Memory B cell (primary cell): ENCODE results near the gene TNIK.
"Not testable (repeated sequence)": the region's sequence is repeated elsewhere in the genome, so short reads cannot be mapped to it uniquely, and the experiment has no call there.

Source experiments
- ATAC-seq: fragments of 150-1000 bp; cut with Tn5 transposase; 2 replicates; pipeline ENCODE4 v1.10.0; 2021; ENCODE audit warnings: low read depth, mild to moderate bottlenecking, moderate library complexity
- DNase-seq, 2 donors: peaks; one replicate each; pipeline ENCODE4 v3.0.0; 2022; ENCODE audit warnings: low spot score in 2 of 2
- H3K27ac Mint-ChIP-seq: one replicate; pipeline ENCODE4 v1.8.0; 2022; ENCODE audit warnings: mild to moderate bottlenecking, moderate library complexity, mixed read lengths
- H3K27me3 Mint-ChIP-seq: one replicate; pipeline ENCODE4 v1.8.0; 2022; ENCODE audit warnings: mixed read lengths
- H3K36me3 Mint-ChIP-seq: one replicate; pipeline ENCODE4 v1.8.0; 2022; ENCODE audit warnings: mild to moderate bottlenecking, mixed read lengths
- H3K4me1 Mint-ChIP-seq: one replicate; pipeline ENCODE4 v1.8.0; 2022; ENCODE audit warnings: mixed read lengths
- H3K4me3 Mint-ChIP-seq: one replicate; pipeline ENCODE4 v1.8.0; 2022; ENCODE audit warnings: mild to moderate bottlenecking, moderate library complexity, mixed read lengths
- H3K9me3 Mint-ChIP-seq: one replicate; pipeline ENCODE4 v1.8.0; 2022; ENCODE audit warnings: mixed read lengths

The TNIK gene

GRCh38 chr3:171374661-171375285 lies 85.4 kb downstream of the TNIK start:
- Mint-ChIP-seq H3K27me3 (no peaks in the 10 kb centered on the region), H3K4me1 (no peaks in the 10 kb centered on the region), H3K36me3 (no peaks in the 10 kb centered on the region), H3K9me3 (no peaks in the 10 kb centered on the region), H3K4me3 (no peak overlapping the region), H3K27ac (no peak overlapping the region)
- ATAC-seq = no peak
- no peak for DNase-seq

GRCh38 chr3:171374260-171374659 lies 85.9 kb downstream of the TNIK start:
- no peak for ATAC-seq
- H3K27ac Mint-ChIP-seq = no peak overlapping the region
- no peaks in the 10 kb centered on the region for H3K36me3 Mint-ChIP-seq
- H3K4me1 Mint-ChIP-seq = no peaks in the 10 kb centered on the region
- no peak for DNase-seq
- H3K27me3 Mint-ChIP-seq = no peaks in the 10 kb centered on the region
- no peak overlapping the region for H3K4me3 Mint-ChIP-seq
- H3K9me3 Mint-ChIP-seq = no peaks in the 10 kb centered on the region

DNA sequence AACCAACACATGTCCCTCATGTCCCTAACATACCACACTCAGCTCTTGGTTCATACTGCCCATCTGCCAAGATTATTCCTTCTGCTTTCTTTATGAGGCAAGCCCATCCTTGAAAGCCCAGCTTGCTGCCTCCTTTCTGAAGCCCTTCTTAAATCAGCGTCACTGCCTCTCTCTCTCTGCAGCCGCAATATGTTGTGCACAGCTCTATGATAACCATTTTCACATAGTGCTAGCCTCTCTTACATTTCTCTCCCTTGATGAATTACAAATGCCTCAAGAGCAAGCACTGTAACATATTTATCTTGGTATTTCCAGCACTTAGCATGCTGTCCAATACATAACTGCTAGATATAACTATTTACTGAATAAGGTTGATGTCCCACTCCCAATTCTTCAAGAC lies 86.5 kb downstream of the TNIK start:
- Mint-ChIP-seq H3K4me3 (no peak overlapping the region), H3K27ac (no peak overlapping the region), H3K9me3 (no peaks in the 10 kb centered on the region), H3K27me3 (no peaks in the 10 kb centered on the region), H3K4me1 (no peaks in the 10 kb centered on the region), H3K36me3 (no peaks in the 10 kb centered on the region)
- DNase-seq (no peak), ATAC-seq (no peak)

- Mint-ChIP-seq H3K27ac (no peak overlapping the region), H3K9me3 (no peaks in the 10 kb centered on the region), H3K27me3 (no peaks in the 10 kb centered on the region), H3K4me1 (no peaks in the 10 kb centered on the region), H3K4me3 (no peak overlapping the region), H3K36me3 (no peaks in the 10 kb centered on the region)
- DNase-seq (no peak), ATAC-seq (no peak)
Measured at GRCh38 chr3:171372694-171373093, 87.5 kb downstream of the TNIK start.

GRCh38 chr3:171371354-171371753 lies 88.9 kb downstream of the TNIK start:
- H3K4me1 Mint-ChIP-seq = no peaks in the 10 kb centered on the region
- H3K4me3 Mint-ChIP-seq = no peak overlapping the region
- H3K9me3 Mint-ChIP-seq = no peaks in the 10 kb centered on the region
- ATAC-seq = no peak
- no peaks in the 10 kb centered on the region for H3K27me3 Mint-ChIP-seq
- no peak for DNase-seq
- H3K27ac Mint-ChIP-seq = no peak overlapping the region
- no peaks in the 10 kb centered on the region for H3K36me3 Mint-ChIP-seq

DNA sequence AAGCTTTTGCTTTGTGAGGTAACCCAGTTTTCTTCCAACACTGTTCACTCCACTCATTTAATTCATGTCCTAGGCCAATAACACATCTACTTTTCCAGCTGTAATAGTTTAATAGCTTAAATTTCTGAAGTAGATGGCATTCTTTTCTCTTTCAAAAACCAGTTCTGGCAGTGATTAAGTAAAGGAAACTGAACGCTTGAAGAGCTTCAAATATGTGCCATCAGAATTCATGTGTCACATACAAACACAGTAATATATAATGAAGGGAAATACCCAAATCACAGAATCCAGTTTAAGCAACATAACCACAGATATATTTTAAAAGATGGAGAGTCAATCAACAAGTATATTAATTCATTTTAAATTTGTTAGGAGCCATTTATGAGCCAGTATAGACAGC lies 91.0 kb downstream of the TNIK start:
- ATAC-seq = no peak
- DNase-seq = no peak
- Mint-ChIP-seq H3K27me3 (no peaks in the 10 kb centered on the region), H3K36me3 (no peaks in the 10 kb centered on the region), H3K27ac (no peak overlapping the region), H3K9me3 (no peaks in the 10 kb centered on the region), H3K4me3 (no peak overlapping the region), H3K4me1 (no peaks in the 10 kb centered on the region)

DNA sequence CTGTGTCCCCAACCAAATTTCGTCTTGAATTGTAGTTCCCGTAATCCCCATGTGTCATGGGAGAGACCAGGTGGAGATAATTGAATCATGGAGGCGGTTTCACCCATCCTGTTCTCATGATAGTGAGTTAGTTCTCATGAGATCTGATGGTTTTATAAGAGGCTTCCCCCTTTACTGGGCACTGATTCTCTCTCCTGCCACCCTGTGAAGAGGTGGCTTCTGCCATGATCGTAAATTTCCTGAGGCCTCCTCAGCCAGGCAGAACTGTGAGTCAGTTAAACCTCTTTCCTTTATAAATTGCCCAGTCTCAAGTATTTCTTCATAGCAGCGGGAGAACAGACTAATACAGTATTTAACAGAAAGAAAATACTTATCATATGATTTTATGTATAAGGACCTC lies 93.5 kb downstream of the TNIK start:
- not testable (repeated sequence) for H3K4me3 Mint-ChIP-seq, H3K4me1 Mint-ChIP-seq, H3K36me3 Mint-ChIP-seq, DNase-seq, H3K27me3 Mint-ChIP-seq, H3K9me3 Mint-ChIP-seq, ATAC-seq, H3K27ac Mint-ChIP-seq

- Mint-ChIP-seq H3K4me3 (no peak overlapping the region), H3K4me1 (no peaks in the 10 kb centered on the region), H3K27me3 (no peaks in the 10 kb centered on the region), H3K36me3 (no peaks in the 10 kb centered on the region), H3K9me3 (no peaks in the 10 kb centered on the region), H3K27ac (no peak overlapping the region)
- no peak for DNase-seq
- no peak for ATAC-seq
Measured at GRCh38 chr3:171366043-171366442, 94.2 kb downstream of the TNIK start.

DNA sequence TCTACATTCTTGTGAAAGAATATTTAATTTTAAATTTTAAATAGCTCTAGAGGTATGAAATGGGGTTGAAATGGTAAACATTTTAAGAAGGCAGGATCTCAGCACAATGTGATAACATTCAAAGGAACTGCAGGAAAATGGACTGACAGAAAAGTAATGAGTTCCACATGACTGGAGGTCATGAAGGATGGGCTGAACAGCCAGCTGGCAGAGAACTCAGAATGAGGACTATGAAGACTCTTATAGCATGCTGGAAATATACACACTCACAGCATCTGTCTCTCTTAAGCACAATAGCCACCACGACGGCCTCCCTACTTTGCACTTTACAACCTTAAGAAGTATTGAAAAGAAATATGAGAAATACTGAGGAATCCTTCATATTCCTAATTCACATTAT lies 94.7 kb downstream of the TNIK start:
- DNase-seq = no peak
- Mint-ChIP-seq H3K4me1 (no peaks in the 10 kb centered on the region), H3K4me3 (no peak overlapping the region)

DNA sequence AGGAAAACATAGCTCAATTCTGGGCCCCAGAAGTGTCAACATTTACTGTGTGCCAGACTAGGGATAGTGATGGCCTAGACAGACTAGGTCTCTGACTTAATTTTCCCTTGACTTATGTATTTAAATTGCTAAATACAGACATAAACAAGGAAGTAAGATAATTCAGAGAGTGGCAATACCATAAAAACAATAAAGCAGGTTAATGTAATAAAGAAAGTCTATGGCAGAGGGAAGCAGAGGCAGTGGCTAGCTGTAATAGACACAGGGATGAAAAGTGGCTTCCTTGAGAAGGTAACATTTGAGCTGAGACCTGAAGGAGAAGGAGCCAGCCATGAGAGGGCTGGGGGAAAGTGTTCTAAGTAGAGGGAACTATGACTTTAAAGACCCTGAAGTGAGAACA lies 95.7 kb downstream of the TNIK start:
- no peaks in the 10 kb centered on the region for H3K36me3 Mint-ChIP-seq

More for the DNA sequence above, 94.7 kb downstream of the TNIK start:
- no peaks in the 10 kb centered on the region for H3K36me3 Mint-ChIP-seq
- no peak for ATAC-seq
- no peaks in the 10 kb centered on the region for H3K9me3 Mint-ChIP-seq
- no peak overlapping the region for H3K27ac Mint-ChIP-seq
- no peaks in the 10 kb centered on the region for H3K27me3 Mint-ChIP-seq

GRCh38 chr3:171363202-171363601 lies 97.0 kb downstream of the TNIK start:
- H3K36me3 Mint-ChIP-seq = no peaks in the 10 kb centered on the region
- no peak overlapping the region for H3K27ac Mint-ChIP-seq
- H3K4me3 Mint-ChIP-seq = no peak overlapping the region
- no peaks in the 10 kb centered on the region for H3K27me3 Mint-ChIP-seq
- H3K9me3 Mint-ChIP-seq = no peaks in the 10 kb centered on the region
- no peak for DNase-seq
- ATAC-seq = no peak
- no peaks in the 10 kb centered on the region for H3K4me1 Mint-ChIP-seq

More for the DNA sequence above, 95.7 kb downstream of the TNIK start:
- H3K27ac Mint-ChIP-seq = no peak overlapping the region
- no peak overlapping the region for H3K4me3 Mint-ChIP-seq
- H3K4me1 Mint-ChIP-seq = no peaks in the 10 kb centered on the region
- ATAC-seq = no peak
- no peaks in the 10 kb centered on the region for H3K9me3 Mint-ChIP-seq
- no peaks in the 10 kb centered on the region for H3K27me3 Mint-ChIP-seq
- DNase-seq = no peak

DNA sequence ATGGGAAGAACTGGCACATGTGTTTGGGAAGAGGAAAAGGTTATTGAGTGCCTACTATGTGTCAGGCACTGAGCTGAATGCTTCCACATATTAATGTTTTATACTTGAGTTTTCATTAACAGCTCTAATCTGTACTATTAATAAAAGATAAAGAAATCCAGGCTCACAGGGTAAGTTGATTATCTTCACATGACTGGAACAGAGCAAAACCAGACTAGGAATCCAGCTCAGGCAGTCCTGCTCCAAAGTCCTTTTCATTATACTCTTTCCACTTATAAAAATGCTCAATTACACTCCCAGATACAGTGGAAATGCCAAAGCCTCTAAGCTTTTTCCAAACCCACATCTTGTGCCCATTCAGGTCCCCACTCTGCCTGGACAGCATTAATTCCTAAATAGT lies 97.6 kb downstream of the TNIK start:
- no peak overlapping the region for H3K27ac Mint-ChIP-seq

GRCh38 chr3:171358881-171359198 lies 101.4 kb downstream of the TNIK start:
- Mint-ChIP-seq H3K27me3 (peaks cover 2% of the 10 kb centered on the region), H3K4me3 (no peak overlapping the region), H3K36me3 (no peaks in the 10 kb centered on the region), H3K4me1 (no peaks in the 10 kb centered on the region), H3K27ac (no peak overlapping the region), H3K9me3 (no peaks in the 10 kb centered on the region)
- DNase-seq (no peak), ATAC-seq (no peak)

More for the DNA sequence above, 97.6 kb downstream of the TNIK start:
- H3K4me3 Mint-ChIP-seq = no peak overlapping the region
- no peaks in the 10 kb centered on the region for H3K4me1 Mint-ChIP-seq
- ATAC-seq (no peak), DNase-seq (no peak)
- no peaks in the 10 kb centered on the region for H3K9me3 Mint-ChIP-seq
- H3K27me3 Mint-ChIP-seq = peaks cover 2% of the 10 kb centered on the region
- no peaks in the 10 kb centered on the region for H3K36me3 Mint-ChIP-seq

DNA sequence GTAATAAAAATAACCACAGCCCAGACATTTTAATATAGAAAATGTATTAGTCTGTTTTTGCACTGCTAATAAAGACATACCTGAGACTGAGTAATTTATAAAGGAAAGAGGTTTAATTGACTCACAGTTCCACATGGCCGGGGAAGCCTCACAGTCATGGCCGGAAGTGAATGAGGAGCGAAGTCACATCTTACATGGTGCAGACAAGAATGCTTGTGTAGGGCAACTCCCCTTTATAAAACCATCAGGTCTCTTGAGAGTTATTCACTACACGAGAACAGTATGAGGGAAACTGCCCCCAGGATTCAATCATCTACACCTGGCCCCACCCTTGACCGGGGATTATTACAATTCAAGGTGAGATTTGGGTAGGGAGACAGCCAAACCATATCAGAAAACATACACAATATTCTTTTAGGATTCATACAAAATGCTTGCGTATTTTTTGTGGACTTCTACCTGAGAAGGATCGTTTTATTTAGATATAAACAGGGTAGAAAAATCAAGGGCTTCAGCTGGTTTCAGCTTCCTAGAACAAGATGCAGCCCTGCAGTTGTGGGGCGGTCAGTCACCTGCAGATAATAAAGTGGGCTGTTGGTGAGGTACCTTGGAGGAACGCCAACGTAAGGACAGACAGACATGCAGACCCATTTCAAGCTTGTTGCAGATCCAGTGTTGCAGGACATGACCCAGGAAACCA lies 101.9 kb downstream of the TNIK start:
- Mint-ChIP-seq H3K9me3 (no peaks in the 10 kb centered on the region), H3K27ac (no peak overlapping the region), H3K27me3 (peaks cover 2% of the 10 kb centered on the region), H3K4me1 (no peaks in the 10 kb centered on the region), H3K36me3 (no peaks in the 10 kb centered on the region), H3K4me3 (no peak overlapping the region)
- no peak for DNase-seq
- ATAC-seq = no peak

DNA sequence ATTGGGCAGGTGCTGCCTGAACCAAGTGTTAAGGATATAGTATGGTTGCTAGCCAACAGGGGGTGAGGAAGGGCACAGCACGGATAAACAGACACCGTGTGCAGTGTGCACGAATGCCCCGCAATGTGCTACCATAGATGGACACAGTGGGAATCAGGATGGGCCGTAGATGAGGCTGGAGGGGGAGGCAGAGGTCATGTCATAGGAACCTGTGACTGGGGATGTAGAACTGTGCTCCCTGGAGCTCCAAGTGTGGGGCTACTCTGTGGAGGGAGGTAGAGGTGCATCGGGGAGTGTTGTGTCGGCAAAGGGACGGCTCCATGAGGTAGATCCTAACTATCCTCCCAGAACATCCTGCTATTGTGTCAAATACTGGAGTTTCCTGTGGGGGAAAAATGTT lies 102.5 kb downstream of the TNIK start:
- Mint-ChIP-seq H3K27ac (no peak overlapping the region), H3K36me3 (no peaks in the 10 kb centered on the region), H3K27me3 (peaks cover 2% of the 10 kb centered on the region), H3K4me1 (no peaks in the 10 kb centered on the region), H3K4me3 (no peak overlapping the region), H3K9me3 (no peaks in the 10 kb centered on the region)
- DNase-seq (no peak), ATAC-seq (no peak)
